GM23338 (cell line): Measurements from ENCODE around the gene GOLGA7B. TPM values are rescaled to one million over a fixed set of nuclear protein-coding genes. Genes with fewer than 3 reads are reported as not detected.

Experiments
- ATAC-seq: fragments of 200-7000 bp; cut with Tn5 transposase; 3 replicates; pipeline ENCODE4 v1.9.1; 2020
- DNase-seq: peaks from one replicate; pipeline ENCODE4 v3.0.0-alpha.2; 2015; ENCODE audit warnings: low spot score
- H2AFZ ChIP-seq: fragments of 200-600 bp; sonication (generic); 2 replicates; pipeline ENCODE4 v1.8.0; 2016; ENCODE audit warnings: antibody characterized with exemption, mild to moderate bottlenecking, moderate library complexity
- H3F3A ChIP-seq: fragments of 200-600 bp; sonication (generic); replicated peaks from 2 replicates; pipeline ENCODE4 v1.8.0; 2017; ENCODE audit warnings: antibody characterized with exemption, mixed run types, low read depth
- H3K27ac ChIP-seq: fragments of 200-600 bp; sonication (generic); 2 replicates; pipeline ENCODE4 v1.6.1; 2016; ENCODE audit warnings: low read depth
- H3K27me3 ChIP-seq: fragments of 200-600 bp; sonication (generic); 2 replicates; pipeline ENCODE4 v1.8.0; 2016; ENCODE audit warnings: mild to moderate bottlenecking, mixed run types, moderate library complexity; ENCODE audit not compliant: insufficient read depth
- H3K36me3 ChIP-seq: fragments of 200-600 bp; sonication (generic); 2 replicates; pipeline ENCODE4 v1.8.0; 2016; ENCODE audit warnings: mild to moderate bottlenecking; ENCODE audit not compliant: insufficient read depth
- H3K4me1 ChIP-seq: fragments of 200-600 bp; sonication (generic); 2 replicates; pipeline ENCODE4 v1.8.0; 2016; ENCODE audit warnings: mild to moderate bottlenecking, moderate library complexity; ENCODE audit not compliant: insufficient read depth
- H3K4me2 ChIP-seq: fragments of 200-600 bp; sonication (generic); 2 replicates; pipeline ENCODE4 v1.7.1; 2017; ENCODE audit warnings: mixed run types
- H3K4me3 ChIP-seq: fragments of 200-600 bp; sonication (generic); 2 replicates; pipeline ENCODE4 v1.6.1; 2016; ENCODE audit warnings: mixed run types
- H3K79me2 ChIP-seq: fragments of 200-600 bp; sonication (generic); replicated peaks from 2 replicates; pipeline ENCODE4 v1.8.0; 2017; ENCODE audit warnings: mild to moderate bottlenecking; ENCODE audit not compliant: insufficient read depth
- H3K9me2 ChIP-seq: fragments of 200-600 bp; sonication (generic); 2 replicates; pipeline ENCODE4 v1.8.0; 2017; ENCODE audit not compliant: insufficient read depth
- H4K20me1 ChIP-seq: fragments of 200-600 bp; sonication (generic); replicated peaks from 2 replicates; pipeline ENCODE4 v1.8.0; 2017; ENCODE audit warnings: mild to moderate bottlenecking; ENCODE audit not compliant: insufficient read depth
- H3K27ac Mint-ChIP-seq: 2 replicates; pipeline ENCODE4 v1.8.0; 2020; ENCODE audit warnings: inconsistent platforms, mild to moderate bottlenecking, moderate library complexity, mixed read lengths
- H3K27me3 Mint-ChIP-seq: 3 replicates; pipeline ENCODE4 v1.8.0; 2022; ENCODE audit warnings: low read depth, mild to moderate bottlenecking, moderate library complexity, mixed read lengths, inconsistent platforms; ENCODE audit not compliant: insufficient read depth, poor library complexity
- H3K36me3 Mint-ChIP-seq: 3 replicates; pipeline ENCODE4 v1.8.0; 2021; ENCODE audit warnings: low read depth, mild to moderate bottlenecking, inconsistent platforms, moderate library complexity, mixed read lengths
- H3K4me1 Mint-ChIP-seq: 3 replicates; pipeline ENCODE4 v1.8.0; 2020; ENCODE audit warnings: mild to moderate bottlenecking, inconsistent platforms, mixed read lengths
- H3K4me3 Mint-ChIP-seq: 3 replicates; pipeline ENCODE4 v1.8.0; 2021; ENCODE audit warnings: moderate library complexity, mild to moderate bottlenecking, inconsistent platforms, mixed read lengths
- H3K9me3 Mint-ChIP-seq: 3 replicates; pipeline ENCODE4 v1.8.0; 2020; ENCODE audit warnings: moderate library complexity, mild to moderate bottlenecking, inconsistent platforms, mixed read lengths
- CREB1 ChIP-seq: fragments of 250-450 bp; sonication (Bioruptor Pico); IDR thresholded peaks from 2 replicates; pipeline ENCODE4 v1.5.0; 2020; ENCODE audit warnings: low read depth, mild to moderate bottlenecking, moderate library complexity
- EZH2phosphoT487 ChIP-seq: fragments of 200-600 bp; sonication (generic); IDR thresholded peaks from one replicate; pipeline ENCODE4 v1.8.1; 2018; ENCODE audit warnings: antibody characterized with exemption; ENCODE audit not compliant: unreplicated experiment
- JUNB ChIP-seq: IDR thresholded peaks from one replicate; pipeline ENCODE4 v1.6.1; 2016; ENCODE audit warnings: antibody characterized with exemption; ENCODE audit not compliant: unreplicated experiment
- POLR2AphosphoS5 ChIP-seq: IDR thresholded peaks from 2 replicates; pipeline ENCODE4 v1.6.1; 2016; ENCODE audit warnings: antibody characterized with exemption, low read depth
- REST ChIP-seq: IDR thresholded peaks from one replicate; pipeline ENCODE4 v1.6.1; 2018; ENCODE audit warnings: antibody characterized with exemption; ENCODE audit not compliant: unreplicated experiment
- STAT1 ChIP-seq: IDR thresholded peaks from one replicate; pipeline ENCODE4 v1.6.1; 2016; ENCODE audit warnings: antibody characterized with exemption; ENCODE audit not compliant: unreplicated experiment
- ZNF114 ChIP-seq: fragments of 250-450 bp; sonication (Bioruptor Pico); IDR thresholded peaks from 2 replicates; pipeline ENCODE4 v1.5.0; 2020; ENCODE audit warnings: mild to moderate bottlenecking, moderate library complexity
- ZNF462 ChIP-seq: fragments of 250-450 bp; sonication (Bioruptor Pico); IDR thresholded peaks from 2 replicates; pipeline ENCODE4 v1.5.0; 2020; ENCODE audit warnings: mild to moderate bottlenecking, moderate library complexity
- polyA plus RNA-seq: library from polyadenylated mRNA; unstranded; fragments of >200 nt; fragmentation: Nextera tagmentation; extraction: Ambion mirVana; gene quantifications from 2 replicates; pipeline ENCODE4 v1.2.1, GENCODE V29; 2016
- total RNA-seq: library from RNA; depleted of rRNA; stranded (reverse); fragments of >200 nt; shearing (Covaris generic); gene quantifications from 2 replicates; pipeline ENCODE4 v1.2.3, GENCODE V29; 2014
- TF ChIP-seq, protein P1 (sequence below): IDR thresholded peaks from 2 replicates; pipeline ENCODE4 v1.6.1; 2016; ENCODE audit warnings: antibody characterized with exemption
- TF ChIP-seq, protein P2 (sequence below), 2 experiments: fragments of 200-600 bp in 1 of 2; sonication (generic) in 1 of 2; conservative IDR thresholded peaks; 2 replicates each; pipeline versions ENCODE4 v1.5.1 to v1.6.1; 2016 to 2017; ENCODE audit warnings: antibody characterized with exemption in 2 of 2, low read depth in 2 of 2, mild to moderate bottlenecking in 2 of 2, moderate library complexity in 1 of 2

Gene GOLGA7B
- total and polyA plus RNA-seq, 2 experiments from 2014 or later: 0.14 to 0.15 TPM

DNA sequence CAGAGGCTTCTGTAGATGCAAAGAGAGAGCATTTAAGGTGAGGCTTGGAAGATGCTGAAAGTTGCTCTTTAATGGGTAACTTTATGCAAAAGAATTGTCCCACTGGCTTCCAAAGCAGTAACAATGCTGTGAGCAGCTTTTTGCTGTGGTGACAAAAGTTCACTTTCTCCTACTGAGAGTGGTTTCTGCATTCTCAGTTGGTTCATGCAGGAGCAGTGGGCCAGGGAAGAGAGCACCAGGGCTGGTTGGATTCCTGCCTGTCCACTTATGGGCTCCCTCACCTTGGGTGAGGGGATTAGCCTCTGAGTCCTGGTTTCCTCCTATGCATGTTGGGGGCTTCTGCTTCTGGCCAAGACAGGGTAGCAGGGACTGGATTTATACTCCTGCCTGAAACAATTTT is 31.1 kb upstream of the GOLGA7B start:
- ATAC-seq: no peak
- H2AFZ ChIP-seq: no peak overlapping the region
- no peak overlapping the region for H3K4me3 ChIP-seq
- Mint-ChIP-seq H3K9me3 (no peaks in the 10 kb centered on the region), H3K27ac (no peak overlapping the region), H3K4me3 (no peak overlapping the region), H3K4me1 (peaks cover 10% of the 10 kb centered on the region), H3K36me3 (no peaks in the 10 kb centered on the region), H3K27me3 (peaks cover 6% of the 10 kb centered on the region)
- H3K27me3 ChIP-seq: no peaks in the 10 kb centered on the region
- no peaks in the 10 kb centered on the region for H3K4me1 ChIP-seq
- no peak for DNase-seq
- H4K20me1 ChIP-seq: no peaks in the 10 kb centered on the region
- no peaks in the 10 kb centered on the region for H3K9me2 ChIP-seq
- no peak overlapping the region for H3K27ac ChIP-seq
- no peak overlapping the region for H3K4me2 ChIP-seq
- TF ChIP-seq JUNB (no peak), REST (no peak), STAT1 (no peak), ZNF114 (CRISPR knock-in tag) (no peak), EZH2phosphoT487 (no peak), CREB1 (CRISPR knock-in tag) (no peak), ZNF462 (CRISPR knock-in tag) (no peak), POLR2AphosphoS5 (no peak)
- TF ChIP-seq, protein P1, sequence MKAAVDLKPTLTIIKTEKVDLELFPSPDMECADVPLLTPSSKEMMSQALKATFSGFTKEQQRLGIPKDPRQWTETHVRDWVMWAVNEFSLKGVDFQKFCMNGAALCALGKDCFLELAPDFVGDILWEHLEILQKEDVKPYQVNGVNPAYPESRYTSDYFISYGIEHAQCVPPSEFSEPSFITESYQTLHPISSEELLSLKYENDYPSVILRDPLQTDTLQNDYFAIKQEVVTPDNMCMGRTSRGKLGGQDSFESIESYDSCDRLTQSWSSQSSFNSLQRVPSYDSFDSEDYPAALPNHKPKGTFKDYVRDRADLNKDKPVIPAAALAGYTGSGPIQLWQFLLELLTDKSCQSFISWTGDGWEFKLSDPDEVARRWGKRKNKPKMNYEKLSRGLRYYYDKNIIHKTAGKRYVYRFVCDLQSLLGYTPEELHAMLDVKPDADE: no peak
- TF ChIP-seq, protein P2, sequence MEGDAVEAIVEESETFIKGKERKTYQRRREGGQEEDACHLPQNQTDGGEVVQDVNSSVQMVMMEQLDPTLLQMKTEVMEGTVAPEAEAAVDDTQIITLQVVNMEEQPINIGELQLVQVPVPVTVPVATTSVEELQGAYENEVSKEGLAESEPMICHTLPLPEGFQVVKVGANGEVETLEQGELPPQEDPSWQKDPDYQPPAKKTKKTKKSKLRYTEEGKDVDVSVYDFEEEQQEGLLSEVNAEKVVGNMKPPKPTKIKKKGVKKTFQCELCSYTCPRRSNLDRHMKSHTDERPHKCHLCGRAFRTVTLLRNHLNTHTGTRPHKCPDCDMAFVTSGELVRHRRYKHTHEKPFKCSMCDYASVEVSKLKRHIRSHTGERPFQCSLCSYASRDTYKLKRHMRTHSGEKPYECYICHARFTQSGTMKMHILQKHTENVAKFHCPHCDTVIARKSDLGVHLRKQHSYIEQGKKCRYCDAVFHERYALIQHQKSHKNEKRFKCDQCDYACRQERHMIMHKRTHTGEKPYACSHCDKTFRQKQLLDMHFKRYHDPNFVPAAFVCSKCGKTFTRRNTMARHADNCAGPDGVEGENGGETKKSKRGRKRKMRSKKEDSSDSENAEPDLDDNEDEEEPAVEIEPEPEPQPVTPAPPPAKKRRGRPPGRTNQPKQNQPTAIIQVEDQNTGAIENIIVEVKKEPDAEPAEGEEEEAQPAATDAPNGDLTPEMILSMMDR (conservative IDR thresholded peaks at IDR 0.05; ENCODE audit: low read depth in 2 of 2): no peak
- H3F3A ChIP-seq: no peaks in the 10 kb centered on the region
- H3K36me3 ChIP-seq: no peaks in the 10 kb centered on the region
- no peaks in the 10 kb centered on the region for H3K79me2 ChIP-seq
